ENCODE results near the gene CARMIL3. TPM values are rescaled to one million over a fixed set of nuclear protein-coding genes. Genes with fewer than 3 reads are reported as not detected.

CARMIL3 gene
- total and polyA plus RNA-seq, 2 of the 4 experiments (the other 2 are of a cell fraction) = under 0.01 TPM; not detected in 1

DNA sequence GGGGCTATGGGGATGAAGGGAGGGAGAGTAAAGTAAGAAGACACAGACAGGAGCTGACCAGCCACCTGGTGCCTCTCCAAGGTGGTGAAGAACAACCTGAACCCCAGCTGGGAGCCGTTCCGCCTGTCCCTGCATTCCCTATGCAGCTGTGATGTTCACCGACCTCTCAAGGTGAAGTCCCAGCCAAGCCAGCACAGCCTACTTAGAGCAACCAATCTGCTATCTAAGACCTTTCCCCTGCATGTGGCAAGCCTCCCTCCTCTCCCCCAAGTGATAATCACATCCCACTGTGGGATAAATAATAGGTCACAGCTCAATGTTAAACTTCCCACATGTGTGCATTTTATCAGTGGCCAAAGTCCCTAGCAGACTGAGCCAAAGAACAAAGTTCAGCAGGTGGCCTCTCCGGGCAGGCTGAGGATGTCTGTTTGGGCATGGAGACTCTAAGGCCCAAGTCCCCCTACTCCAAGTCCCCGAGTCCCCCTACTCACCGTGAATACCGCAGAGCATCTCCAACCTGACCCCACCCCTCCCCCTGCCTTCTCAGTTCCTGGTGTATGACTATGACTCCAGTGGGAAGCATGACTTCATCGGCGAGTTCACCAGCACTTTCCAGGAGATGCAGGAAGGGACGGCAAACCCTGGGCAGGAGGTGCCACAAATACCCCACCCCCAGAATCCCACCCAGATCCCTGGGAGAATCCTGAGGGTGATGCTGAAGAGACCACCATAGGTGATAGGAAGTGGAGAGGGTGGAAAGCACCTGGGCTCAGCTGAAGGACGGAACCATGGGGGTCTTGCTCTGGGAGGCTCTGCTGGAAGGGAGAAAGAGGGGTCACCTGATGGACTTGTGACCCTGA, 23.0 kb downstream of the CARMIL3 start:
- Histone ChIP-seq H4K91ac (ENCODE audit: insufficient read depth, low read depth, low read length) (no peak overlapping the region), H3K9me3 (ENCODE audit: control insufficient read depth, insufficient read depth, low read length) (no peaks in the 10 kb centered on the region), H3K36me3 (ENCODE audit: control insufficient read depth, insufficient read depth, low read length) (no peaks in the 10 kb centered on the region), H3K27me3 (ENCODE audit: control insufficient read depth, insufficient read depth, low read length) (peaks cover 82% of the 10 kb centered on the region), H3K9ac (ENCODE audit: low read depth, low read length) (no peak overlapping the region), H2BK20ac (ENCODE audit: low read depth, low read length) (no peak overlapping the region), H2BK120ac (ENCODE audit: low read depth, low read length) (no peak overlapping the region), H3K79me1 (ENCODE audit: low read depth in 1 of 2, low read length in 2 of 2) (no peaks in the 10 kb centered on the region), H3K4me3 (ENCODE audit: insufficient read depth, low read depth, low read length) (no peak overlapping the region), H3K4ac (ENCODE audit: low read depth, low read length) (no peak overlapping the region), H3K56ac (ENCODE audit: extremely low read depth, insufficient read depth, low read length) (no peak overlapping the region), H2BK5ac (ENCODE audit: low read depth, low read length, poor library complexity, severe bottlenecking) (no peak overlapping the region), H4K8ac (ENCODE audit: low read depth in 2 of 2, low read length in 2 of 2) (no peak overlapping the region), H3K9me1 (ENCODE audit: insufficient read depth, low read length) (no peaks in the 10 kb centered on the region), H3K4me2 (ENCODE audit: low read depth, low read length) (no peak overlapping the region), H4K5ac (ENCODE audit: low read depth, low read length) (no peak overlapping the region), H2AFZ (replicated peaks; ENCODE audit: low read length, poor library complexity) (no peak overlapping the region), H3K4me1 (ENCODE audit: control insufficient read depth, insufficient read depth, low read length) (no peaks in the 10 kb centered on the region), H3K23ac (ENCODE audit: low read depth, low read length) (no peak overlapping the region), H2AK5ac (ENCODE audit: low read depth, low read length) (no peak overlapping the region), H3K27ac (ENCODE audit: insufficient read depth, low read length) (no peak overlapping the region), H3K14ac (replicated peaks; ENCODE audit: low read depth, low read length) (no peak overlapping the region), H3K18ac (ENCODE audit: low read depth, low read length) (no peak overlapping the region), H2AK9ac (replicated peaks; ENCODE audit: low read depth, low read length, poor library complexity) (no peak overlapping the region), H4K20me1 (ENCODE audit: insufficient read depth, low read length) (no peaks in the 10 kb centered on the region), H2BK15ac (ENCODE audit: low read depth, low read length) (no peak overlapping the region)
- intact Hi-C loops (cut with micrococcal nuclease) (no loop called here), in situ Hi-C loops (cut with MboI; ENCODE audit: low sequenced_read_pairs) (no loop called here), dilution Hi-C loops (cut with HindIII; ENCODE audit: low sequenced_read_pairs, unreplicated experiment) (no loop called here)
- no CpG with 5 or more reads among the region's 11 CpGs for whole genome bisulfite sequencing, 2 experiments (ENCODE audit: extremely low coverage in 2 of 2, insufficient read length in 1 of 2)
- ATAC-seq (ENCODE audit: low read depth) = no peak
- DNase-seq = no peak
- CTCF ChIA-PET = no interaction called here
- POLR2A ChIA-PET (ENCODE audit: unreplicated experiment) = no interaction called here
- no TSS peak for BruUV-seq (replicated peaks)
- TF ChIP-seq MXI1 (IDR thresholded peaks at IDR 0.05; ENCODE audit: borderline replicate concordance, low read depth, low read length) (no peak), USF2 (IDR thresholded peaks at IDR 0.05; ENCODE audit: low read depth, low read length) (no peak), BHLHE40 (IDR thresholded peaks at IDR 0.05; ENCODE audit: low read depth, low read length) (no peak), ELK1 (IDR thresholded peaks at IDR 0.05; ENCODE audit: borderline replicate concordance, low read depth, low read length) (no peak), POLR2A (IDR thresholded peaks at IDR 0.05; ENCODE audit: low read depth, low read length) (no peak), MAFK (IDR thresholded peaks at IDR 0.05; ENCODE audit: low read depth, low read length) (no peak), CHD1 (IDR thresholded peaks at IDR 0.05; ENCODE audit: low read depth, low read length) (no peak)

Measured in IMR-90 (cell line).